ENCODE measurements around the gene PEX11A.
"Not testable (repeated sequence)": the region's sequence is repeated elsewhere in the genome, so short reads cannot be mapped to it uniquely, and the experiment has no call there.

PEX11A gene, protein sequence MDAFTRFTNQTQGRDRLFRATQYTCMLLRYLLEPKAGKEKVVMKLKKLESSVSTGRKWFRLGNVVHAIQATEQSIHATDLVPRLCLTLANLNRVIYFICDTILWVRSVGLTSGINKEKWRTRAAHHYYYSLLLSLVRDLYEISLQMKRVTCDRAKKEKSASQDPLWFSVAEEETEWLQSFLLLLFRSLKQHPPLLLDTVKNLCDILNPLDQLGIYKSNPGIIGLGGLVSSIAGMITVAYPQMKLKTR

GRCh38 chr15:89690276-89691218 is at the start of gene PEX11A, which contains the start of gene WDR93:
PEX11A (minus strand) TSS chr15:89690754; CDS start chr15:89690632, 122 bp downstream.
WDR93 (plus strand) TSS chr15:89690811; CDS start chr15:89701747, 10,936 bp downstream.
- peak; percentile 80 for DNase-seq

- DNase-seq, result peak; percentile 36
Measured at GRCh38 chr15:89740137-89740536, 49.6 kb upstream of the PEX11A start.

GRCh38 chr15:89735773-89736172 is 45.2 kb upstream of the PEX11A start:
- no peak for DNase-seq

GRCh38 chr15:89732451-89733172 is 42.1 kb upstream of the PEX11A start:
- DNase-seq, result no peak

- no peak for DNase-seq
Measured at GRCh38 chr15:89731275-89731674, 40.7 kb upstream of the PEX11A start.

GRCh38 chr15:89728254-89728653 is 37.7 kb upstream of the PEX11A start:
- DNase-seq, result no peak

GRCh38 chr15:89725064-89725463 is 34.5 kb upstream of the PEX11A start:
- DNase-seq, result no peak

DNA sequence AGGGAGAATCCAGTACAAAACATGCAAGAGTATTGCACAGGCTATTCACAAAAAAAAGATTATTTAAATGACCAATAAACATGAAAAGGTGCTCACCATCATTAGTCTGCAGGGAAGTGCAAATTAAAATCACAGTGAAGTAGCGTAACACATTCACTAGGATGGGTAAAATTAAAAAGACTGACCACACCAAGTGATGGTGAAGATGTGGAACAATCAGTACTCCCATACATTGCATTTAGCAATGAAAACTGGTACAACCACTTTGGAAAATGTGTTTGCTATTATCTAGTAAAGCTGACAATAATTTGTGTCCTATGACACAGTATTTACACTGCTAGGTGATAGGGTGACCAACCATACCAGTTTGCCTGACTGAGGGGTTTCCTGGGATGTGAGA is 34.1 kb upstream of the PEX11A start:
- DNase-seq, result no peak

GRCh38 chr15:89723031-89723430 is 32.5 kb upstream of the PEX11A start:
- no peak for DNase-seq

GRCh38 chr15:89714775-89715174 is 24.2 kb upstream of the PEX11A start:
- DNase-seq, result no peak

DNA sequence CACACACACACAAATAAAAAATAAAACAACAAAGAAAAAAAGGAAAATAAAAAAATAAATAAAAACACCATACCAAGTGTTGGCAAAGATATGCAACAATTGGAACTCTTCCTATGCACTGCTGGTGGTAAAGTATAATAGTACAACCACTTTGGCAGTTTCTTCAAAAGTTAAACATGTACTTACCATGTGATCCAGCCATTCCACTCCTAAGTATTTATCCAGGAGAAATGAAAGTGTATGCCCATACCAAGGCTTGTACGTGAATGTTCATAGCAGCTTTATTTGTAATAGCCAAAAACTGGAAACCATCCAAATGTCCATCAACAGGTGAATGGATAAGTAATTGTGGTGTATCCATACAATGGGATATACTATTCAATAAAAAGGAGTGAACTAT is 17.0 kb upstream of the PEX11A start:
- DNase-seq, result no peak

- no peak for DNase-seq
Measured at GRCh38 chr15:89704411-89704810, 13.9 kb upstream of the PEX11A start.

- no peak for DNase-seq
Measured at GRCh38 chr15:89695198-89695597, 4.6 kb upstream of the PEX11A start.

DNA sequence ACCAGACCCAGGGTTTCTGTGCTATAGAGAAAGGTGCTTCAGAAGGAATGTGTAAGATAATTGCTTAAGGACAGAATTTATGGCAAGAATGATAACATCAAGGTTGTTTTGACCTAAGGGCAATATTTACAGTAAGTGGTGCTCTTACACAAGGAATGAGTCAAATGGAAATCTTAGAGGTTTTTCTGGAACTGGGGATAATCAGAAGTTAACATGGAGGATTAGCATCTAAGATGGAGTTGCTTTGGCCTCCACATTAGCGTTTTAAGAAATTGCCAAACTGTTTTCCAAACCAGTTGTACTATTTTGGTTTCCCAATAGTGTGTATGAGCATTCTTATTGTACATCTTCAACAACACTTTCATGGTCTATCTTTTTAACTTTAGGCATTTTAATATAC is 3.1 kb upstream of the PEX11A start:
- DNase-seq, result no peak

- DNase-seq, result no peak
Measured at GRCh38 chr15:89693091-89693490, 2.5 kb upstream of the PEX11A start.

DNA sequence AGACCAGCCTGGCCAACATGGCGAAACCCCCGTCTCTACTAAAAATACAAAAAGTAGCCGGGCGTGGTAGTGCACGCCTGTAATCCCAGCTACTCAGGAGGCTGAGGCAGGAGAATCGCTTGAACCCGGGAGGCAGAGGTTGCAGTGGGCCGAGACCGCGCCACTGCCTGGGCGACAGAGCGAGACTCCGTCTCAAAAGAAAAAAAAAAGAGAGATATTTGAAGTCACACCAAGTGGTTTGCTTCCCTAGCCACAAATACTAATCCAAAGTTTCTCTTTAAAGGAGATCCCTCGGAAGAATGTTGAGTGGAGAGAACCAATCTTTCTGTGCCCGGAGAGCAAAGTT is 651 bp downstream of the PEX11A start:
- not testable (repeated sequence) for DNase-seq

DNA sequence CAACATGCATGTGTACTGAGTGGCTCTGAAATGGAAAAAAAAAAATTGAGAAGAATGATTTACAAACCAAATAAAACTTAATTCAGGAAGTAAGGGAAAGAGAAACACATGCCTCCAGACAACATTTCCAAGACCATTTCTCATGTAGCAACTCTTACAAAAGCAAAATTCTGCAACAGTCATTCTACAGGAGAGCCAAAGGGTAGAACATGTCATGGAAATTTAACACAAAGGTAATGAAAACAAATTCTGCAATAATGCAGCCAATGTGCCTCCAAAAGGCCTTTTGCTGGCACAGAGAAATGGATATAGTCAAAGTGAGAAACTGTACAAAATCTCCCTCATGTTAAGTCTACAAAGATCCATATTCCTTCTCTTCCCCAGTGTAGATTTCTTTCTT is 4.0 kb downstream of the PEX11A start:
- no peak for DNase-seq

DNA sequence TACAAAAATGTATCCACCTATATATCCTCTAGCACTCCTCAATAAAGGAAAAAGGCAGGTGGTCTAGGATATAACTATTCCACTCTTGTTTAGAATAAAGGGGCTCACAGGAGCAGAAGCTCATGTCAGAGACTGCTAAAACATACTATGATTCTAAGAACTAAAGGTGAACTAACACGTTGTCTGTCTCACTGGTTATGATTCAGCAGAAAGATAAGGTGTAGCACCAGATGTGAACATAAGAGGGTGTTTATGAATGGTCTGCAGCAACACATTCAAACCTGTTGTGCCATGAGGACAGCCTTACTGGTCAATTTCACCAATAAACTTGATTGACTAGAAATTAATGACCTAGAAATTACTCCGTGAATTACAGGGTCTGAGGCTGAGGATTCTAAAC is 4.6 kb downstream of the PEX11A start:
- no peak for DNase-seq

GRCh38 chr15:89681146-89681545 is 9.4 kb downstream of the PEX11A start:
- DNase-seq, result no peak

GRCh38 chr15:89680282-89680873 is 10.2 kb downstream of the PEX11A start:
- no peak for DNase-seq

DNA sequence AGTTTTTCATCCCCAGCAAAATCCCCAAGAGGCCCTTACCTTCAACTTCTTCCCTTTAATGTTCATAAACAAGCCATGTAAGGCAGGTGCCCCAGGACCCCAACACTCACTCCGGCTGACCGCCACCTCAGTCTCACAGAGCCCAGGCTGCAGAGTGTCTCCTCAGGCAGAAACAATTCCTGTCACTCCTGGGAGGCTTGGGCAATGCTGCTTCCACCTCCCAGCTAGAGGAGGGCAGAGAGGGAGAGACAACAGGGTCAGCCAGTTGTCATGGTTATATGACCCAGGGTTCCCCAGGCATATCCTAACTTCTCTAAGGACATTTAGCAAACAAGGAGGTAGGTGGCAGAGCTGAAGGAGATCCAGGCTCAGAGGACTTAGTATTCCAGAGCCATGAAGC is 11.3 kb downstream of the PEX11A start, which contains the start of gene PLIN1:
Gene PLIN1 (minus strand): TSS at position 156 of the 400 bp plus-strand sequence. CDS start 1,878 bp downstream, outside the sequence.
- no peak for DNase-seq

DNA sequence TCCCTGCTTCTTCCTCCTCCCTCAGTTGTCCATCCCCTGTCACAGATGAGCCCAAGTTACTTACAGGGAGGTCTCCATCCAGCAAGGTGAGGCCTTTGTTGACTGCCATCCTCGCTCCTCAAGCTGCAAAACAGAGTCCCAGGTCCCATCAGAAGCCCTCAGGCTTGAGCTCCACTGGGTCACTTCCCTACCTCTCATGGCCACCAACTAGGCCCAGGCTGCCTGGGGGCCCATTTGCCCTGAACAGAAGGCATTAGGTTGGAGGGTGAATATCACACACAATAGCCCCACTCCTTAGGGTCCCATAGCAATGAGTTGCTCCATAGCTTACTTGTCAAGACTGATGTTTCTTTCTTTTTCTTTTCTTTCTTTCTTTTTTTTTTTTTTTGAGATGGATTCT is 13.2 kb downstream of the PEX11A start:
- no peak for DNase-seq

GRCh38 chr15:89675606-89676005 is 14.9 kb downstream of the PEX11A start:
- DNase-seq, result no peak

Data from CD4-positive, alpha-beta T cell treated with Interferon gamma for 1 hour (primary cell).